HL-60 (cell line): ENCODE data around the gene RSPO4.

Experiments
- DNase-seq, 2 experiments: peaks; one replicate each; pipeline ENCODE4 v3.0.0-alpha.2; 2010 to 2020; ENCODE audit warnings: low read depth in 1 of 2, low spot score in 1 of 2
- H3K27ac ChIP-seq: fragments of 250-450 bp; sonication (Bioruptor Pico); replicated peaks from 2 replicates; pipeline ENCODE4 v1.5.1; 2020; ENCODE audit warnings: mild to moderate bottlenecking, moderate library complexity
- H3K27me3 ChIP-seq: fragments of 250-450 bp; sonication (Bioruptor Pico); 2 replicates; pipeline ENCODE4 v1.5.1; 2021; ENCODE audit warnings: mild to moderate bottlenecking, moderate library complexity; ENCODE audit not compliant: insufficient read depth, poor library complexity, severe bottlenecking
- H3K4me3 ChIP-seq: replicated peaks from 2 replicates; pipeline ENCODE4 v1.5.1; 2011; ENCODE audit warnings: mild to moderate bottlenecking, control low read depth, low read length; ENCODE audit not compliant: insufficient read depth
- CTCF ChIP-seq: IDR thresholded peaks from one replicate; pipeline ENCODE4 v1.5.1; 2011; ENCODE audit warnings: low read length, control low read depth, inconsistent platforms; ENCODE audit not compliant: insufficient read depth
- GABPA ChIP-seq: IDR thresholded peaks from 2 replicates; pipeline ENCODE4 v1.6.1; 2012; ENCODE audit warnings: low read depth
- POLR2AphosphoS5 ChIP-seq: IDR thresholded peaks from 2 replicates; pipeline ENCODE4 v1.6.1; 2012; ENCODE audit warnings: low read depth
- REST ChIP-seq: IDR thresholded peaks from 2 replicates; pipeline ENCODE4 v1.6.1; 2012; ENCODE audit warnings: low read depth; ENCODE audit not compliant: insufficient replicate concordance
- SPI1 ChIP-seq: IDR thresholded peaks from 2 replicates; pipeline ENCODE4 v1.6.1; 2012; ENCODE audit warnings: low read depth, mild to moderate bottlenecking, borderline replicate concordance

Gene RSPO4

GRCh38 chr20:1017677-1018076 is 15.6 kb upstream of the RSPO4 start:
- Histone ChIP-seq H3K27ac (no peak overlapping the region), H3K27me3 (peaks cover 2% of the 10 kb centered on the region), H3K4me3 (no peak overlapping the region)
- TF ChIP-seq POLR2AphosphoS5 (no peak), GABPA (no peak)
- no peak for DNase-seq

- Histone ChIP-seq H3K27me3 (no peaks in the 10 kb centered on the region), H3K4me3 (no peak overlapping the region), H3K27ac (no peak overlapping the region)
- TF ChIP-seq CTCF (no peak), POLR2AphosphoS5 (no peak), GABPA (no peak), SPI1 (peak; percentile 60), REST (no peak)
- peak in 1 of 2 experiments; percentile 30 for DNase-seq
These were observed 13.1 kb upstream of the RSPO4 start for GRCh38 chr20:1015181-1015580.

GRCh38 chr20:1014471-1014870 is 12.4 kb upstream of the RSPO4 start:
- TF ChIP-seq GABPA, result no peak
- TF ChIP-seq SPI1, result no peak
- no peak for TF ChIP-seq REST
- TF ChIP-seq CTCF, result no peak
- no peak for TF ChIP-seq POLR2AphosphoS5
- no peaks in the 10 kb centered on the region for H3K27me3 ChIP-seq
- no peak overlapping the region for H3K4me3 ChIP-seq
- no peak overlapping the region for H3K27ac ChIP-seq
- DNase-seq, result no peak

- no peak overlapping the region for H3K4me3 ChIP-seq
- no peaks in the 10 kb centered on the region for H3K27me3 ChIP-seq
- DNase-seq, result no peak
- no peak for TF ChIP-seq CTCF
- H3K27ac ChIP-seq, result no peak overlapping the region
These were observed 11.6 kb upstream of the RSPO4 start for GRCh38 chr20:1013566-1014340.
